SKM-1 treated with dmso at 0.1 percent for 144 hours (cell line): ENCODE data around the gene PDE4D.
"Not testable (repeated sequence)": the region's sequence is repeated elsewhere in the genome, so short reads cannot be mapped to it uniquely, and the experiment has no call there.

Source experiments
- DNase-seq: peaks from one replicate; lab custom pipeline; 2025; ENCODE audit not compliant: unreplicated experiment; lab: John Stamatoyannopoulos, UW

Gene PDE4D

GRCh38 chr5:59800347-59800893 lies 93.1 kb downstream of the PDE4D start:
- DNase-seq: no peak

- peak; percentile 10 for DNase-seq
Observed at GRCh38 chr5:59799668-59800346, 93.7 kb downstream of the PDE4D start.

DNA sequence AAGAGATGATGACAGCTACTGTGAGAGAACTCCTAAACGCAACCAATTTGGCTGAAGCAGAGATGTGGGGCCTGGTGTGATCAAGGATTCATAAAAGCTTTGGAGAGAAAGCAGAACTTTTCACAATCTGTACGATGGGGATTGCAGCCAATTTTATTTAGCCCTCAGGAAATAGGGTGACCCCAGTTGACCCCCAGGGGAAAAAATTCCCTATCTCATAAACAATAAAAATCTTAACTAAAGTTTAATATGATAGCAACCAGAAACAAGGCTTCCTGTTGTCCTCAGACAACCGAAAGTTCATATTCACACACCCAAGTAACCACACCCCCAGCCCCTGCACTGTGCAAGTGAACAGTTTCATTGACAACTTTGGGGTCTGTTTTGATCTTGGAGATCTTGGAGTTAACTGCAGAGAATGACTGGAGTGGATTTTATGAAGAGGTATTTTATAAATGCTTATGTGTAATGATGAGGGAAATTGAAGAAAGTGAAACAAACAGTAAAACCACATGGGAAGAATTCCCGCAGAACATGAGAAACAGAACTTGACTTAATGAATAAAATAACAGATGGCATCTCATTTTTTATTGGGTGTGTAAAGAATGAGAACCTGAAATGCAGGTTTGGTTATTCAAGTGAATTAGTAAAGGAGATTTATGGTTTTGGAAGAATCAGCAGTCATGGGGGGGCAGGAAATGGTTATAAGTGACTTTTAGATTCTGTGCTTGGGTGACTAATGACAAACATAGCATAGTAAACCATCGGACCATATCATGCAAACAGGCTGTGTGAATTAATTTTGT lies 94.5 kb downstream of the PDE4D start:
- no peak for DNase-seq

GRCh38 chr5:59795141-59795540 lies 98.4 kb downstream of the PDE4D start:
- no peak for DNase-seq

DNA sequence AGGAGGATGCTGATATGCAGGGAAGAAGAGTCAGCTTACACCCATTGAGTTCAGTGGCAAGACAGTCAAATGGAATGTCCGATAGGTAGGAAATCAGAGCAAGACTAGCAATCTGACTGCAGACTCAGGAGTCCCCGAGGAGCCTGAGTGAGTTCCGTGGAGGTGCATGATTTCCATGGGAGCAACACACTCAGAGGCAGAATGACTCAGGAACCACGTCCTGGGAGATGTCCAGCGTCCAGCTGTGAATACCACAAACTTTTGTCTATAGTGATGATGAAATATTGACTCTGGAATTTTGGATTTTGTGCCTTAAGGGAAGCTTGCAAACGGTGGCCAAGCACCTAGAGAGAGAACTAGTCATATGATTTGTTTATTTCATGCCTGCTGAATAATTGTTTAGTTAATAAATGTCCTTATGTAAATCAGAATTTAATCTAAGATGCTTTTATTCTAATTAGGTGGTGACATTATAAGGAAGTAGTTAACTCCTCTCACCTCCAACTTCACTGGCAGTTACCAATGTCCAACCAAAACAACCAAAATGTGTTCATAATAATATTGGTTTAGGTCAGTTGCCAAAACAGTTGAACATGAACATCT lies 100.4 kb downstream of the PDE4D start:
- no peak for DNase-seq

DNA sequence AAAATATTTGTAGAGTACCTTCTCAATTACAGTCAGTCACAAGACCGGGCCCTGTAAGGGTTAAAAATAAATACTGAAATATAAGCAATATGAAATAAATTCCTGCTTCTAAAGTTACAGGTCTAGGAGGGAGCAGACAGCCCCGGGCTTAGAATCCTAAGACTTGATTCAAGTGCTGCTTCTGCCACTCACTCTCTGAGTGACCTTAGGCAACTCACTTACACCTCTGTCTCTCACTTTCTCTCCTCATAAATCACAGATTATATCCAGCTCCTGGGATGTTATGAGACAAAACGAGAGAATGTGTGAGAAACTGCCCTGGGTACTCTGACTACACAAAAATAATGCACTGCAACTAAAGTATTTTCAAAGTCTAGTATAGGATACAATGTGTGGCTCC lies 101.9 kb downstream of the PDE4D start:
- DNase-seq: no peak

GRCh38 chr5:59790776-59791475 lies 102.6 kb downstream of the PDE4D start:
- no peak for DNase-seq

DNA sequence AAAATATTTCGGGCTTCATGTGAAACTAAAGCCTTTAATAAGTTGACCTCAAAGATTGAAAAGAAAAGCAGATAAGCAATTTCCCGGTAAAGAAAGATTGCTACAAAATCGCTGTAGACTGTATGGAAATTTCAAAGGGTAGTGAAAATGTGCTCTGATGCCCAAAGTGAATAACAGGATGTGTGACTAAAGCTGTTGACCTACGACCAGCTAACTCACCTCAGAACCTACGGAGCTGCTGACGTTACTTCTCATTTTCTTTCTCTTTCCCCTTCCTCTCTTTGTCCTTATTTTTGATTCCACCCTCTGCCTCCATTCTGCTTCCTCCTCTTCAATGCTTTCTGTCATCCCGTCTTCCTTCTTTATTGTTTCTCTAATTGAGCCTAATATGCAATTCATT lies 103.2 kb downstream of the PDE4D start:
- no peak for DNase-seq

- DNase-seq: no peak
Observed at GRCh38 chr5:59789894-59790293, 103.6 kb downstream of the PDE4D start.

DNA sequence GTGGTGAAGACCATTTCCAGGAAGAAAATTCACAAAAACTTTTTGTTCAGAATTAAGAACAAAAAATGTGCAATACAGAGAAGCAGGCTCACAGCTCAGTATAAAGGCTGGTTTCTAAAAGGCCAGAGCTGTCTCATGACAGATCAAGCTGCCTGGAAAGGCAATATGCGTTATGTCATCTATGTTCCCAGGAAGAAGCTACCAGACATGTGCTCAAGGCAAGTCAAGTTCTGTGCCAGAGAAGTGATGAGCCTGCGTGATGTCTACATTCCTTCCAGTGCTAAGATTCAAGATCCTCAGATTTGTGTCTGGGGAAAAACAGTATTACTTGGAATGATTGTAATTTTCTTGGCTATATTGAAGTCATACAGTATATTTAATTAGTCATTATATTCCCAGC lies 104.3 kb downstream of the PDE4D start:
- DNase-seq: no peak

GRCh38 chr5:59786334-59786805 lies 107.2 kb downstream of the PDE4D start:
- DNase-seq: no peak

GRCh38 chr5:59785676-59786333 lies 107.7 kb downstream of the PDE4D start:
- no peak for DNase-seq

- DNase-seq: not testable (repeated sequence)
Observed at GRCh38 chr5:59784708-59785107, 108.8 kb downstream of the PDE4D start.

GRCh38 chr5:59783264-59783663 lies 110.3 kb downstream of the PDE4D start:
- DNase-seq: no peak

DNA sequence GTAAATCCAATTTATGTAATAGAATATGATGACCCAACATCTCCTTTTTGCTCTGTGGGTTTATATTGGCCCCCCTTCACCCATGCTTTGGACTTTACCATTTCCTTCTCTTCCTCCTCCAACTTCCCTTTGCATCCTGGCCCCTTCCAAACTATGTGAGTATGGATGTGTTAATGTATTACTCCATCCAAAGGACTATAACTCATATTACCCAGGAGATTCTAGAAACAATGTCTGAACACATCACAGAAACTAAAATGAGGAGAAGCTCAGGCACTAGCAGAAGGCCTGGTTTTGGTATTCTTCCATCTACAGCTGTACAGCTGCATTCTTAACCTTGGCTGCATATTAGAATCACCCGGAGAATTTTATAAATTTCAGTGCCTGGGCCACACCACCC lies 110.7 kb downstream of the PDE4D start:
- no peak for DNase-seq

DNA sequence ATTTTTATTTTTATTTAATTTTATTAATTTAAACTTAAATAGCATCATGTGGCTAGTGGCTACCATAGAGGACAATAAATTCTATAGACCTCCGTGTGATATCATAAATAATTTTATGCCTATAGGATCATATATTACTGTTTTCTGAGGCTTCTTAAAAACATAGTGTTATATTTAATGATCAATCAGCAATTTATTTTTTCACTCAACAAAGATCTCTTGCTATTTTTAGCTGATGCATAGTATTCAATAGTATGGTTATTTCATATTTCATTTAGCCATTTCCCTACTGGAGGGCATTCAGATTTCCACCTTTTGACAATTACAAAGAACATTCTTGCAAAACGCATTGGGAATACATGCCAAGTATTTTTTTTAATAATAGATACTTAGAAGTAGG lies 114.1 kb downstream of the PDE4D start:
- no peak for DNase-seq

- no peak for DNase-seq
Observed at GRCh38 chr5:59777028-59777427, 116.5 kb downstream of the PDE4D start.

- DNase-seq: no peak
Observed at GRCh38 chr5:59773294-59773693, 120.2 kb downstream of the PDE4D start.

DNA sequence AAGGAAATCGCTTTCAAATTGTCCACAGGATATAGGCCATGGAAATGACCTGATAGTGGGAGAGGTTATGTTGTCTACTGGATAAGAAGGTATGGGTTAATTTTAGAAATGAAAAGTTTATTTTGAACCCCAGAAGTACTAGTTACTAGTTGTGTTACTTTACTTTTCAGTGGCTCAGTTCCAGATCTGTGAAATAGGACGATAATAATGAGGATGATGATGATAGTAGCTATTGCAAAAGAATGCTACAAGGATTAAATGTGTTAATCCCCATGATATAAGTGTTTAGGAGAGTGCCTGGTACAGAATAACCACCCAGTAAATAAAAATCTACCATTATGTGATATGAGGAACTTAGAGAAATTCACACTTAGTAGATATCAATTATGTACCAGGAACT lies 120.8 kb downstream of the PDE4D start:
- DNase-seq: no peak

DNA sequence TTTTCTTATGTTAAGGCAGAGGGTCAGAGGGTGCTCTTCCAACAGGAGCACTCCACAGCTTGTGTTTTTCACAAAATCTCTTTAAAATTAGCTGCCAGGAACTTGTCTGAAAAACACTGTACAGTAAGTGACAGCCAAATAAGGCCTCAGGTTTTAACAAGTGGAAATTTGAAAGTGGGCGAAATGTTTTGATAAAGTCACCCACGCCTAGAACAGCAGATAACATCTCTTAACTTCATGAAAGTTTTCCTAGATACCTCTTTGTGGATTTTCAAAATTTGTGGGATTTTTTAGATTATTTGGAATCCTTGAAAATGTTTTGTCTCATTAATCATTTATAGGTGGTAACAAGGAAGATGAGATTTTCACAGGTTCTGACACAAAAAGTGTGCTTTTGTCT lies 121.3 kb downstream of the PDE4D start:
- DNase-seq: no peak

DNA sequence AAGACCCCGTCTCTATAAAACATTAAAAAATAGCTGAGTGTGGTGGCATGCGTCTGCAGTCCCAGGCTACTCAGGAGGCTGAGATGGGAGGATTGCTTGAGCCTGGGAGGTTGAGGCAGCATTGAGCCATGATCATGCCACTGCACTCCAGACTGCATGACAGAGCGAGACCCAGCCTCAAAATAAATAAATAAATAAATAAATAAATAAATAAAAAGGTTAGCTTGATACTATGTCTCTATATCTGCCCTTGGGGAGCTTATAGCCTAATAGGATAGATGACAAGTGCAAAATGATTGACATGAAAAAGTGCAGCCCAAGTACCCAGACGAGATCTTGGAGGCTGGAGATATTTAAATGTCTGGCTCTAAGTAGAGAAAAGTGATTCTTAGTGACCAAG lies 122.6 kb downstream of the PDE4D start:
- no peak for DNase-seq
